Loucy (cell line): ENCODE measurements around the gene COA7.
"Not testable (repeated sequence)": the region's sequence is repeated elsewhere in the genome, so short reads cannot be mapped to it uniquely, and the experiment has no call there.

ENCODE experiments used
- EZH2phosphoT487 ChIP-seq: fragments of 200-600 bp; IDR thresholded peaks from 2 replicates; pipeline ENCODE4 v1.6.1; 2018; ENCODE audit warnings: antibody characterized with exemption, mild to moderate bottlenecking, moderate library complexity, borderline replicate concordance
- TF ChIP-seq, protein P1 (sequence below): fragments of 200-600 bp; sonication (generic); conservative IDR thresholded peaks from 2 replicates; pipeline ENCODE4 v1.5.1; 2014; ENCODE audit warnings: mild to moderate bottlenecking, antibody characterized with exemption, low read length

DNA sequence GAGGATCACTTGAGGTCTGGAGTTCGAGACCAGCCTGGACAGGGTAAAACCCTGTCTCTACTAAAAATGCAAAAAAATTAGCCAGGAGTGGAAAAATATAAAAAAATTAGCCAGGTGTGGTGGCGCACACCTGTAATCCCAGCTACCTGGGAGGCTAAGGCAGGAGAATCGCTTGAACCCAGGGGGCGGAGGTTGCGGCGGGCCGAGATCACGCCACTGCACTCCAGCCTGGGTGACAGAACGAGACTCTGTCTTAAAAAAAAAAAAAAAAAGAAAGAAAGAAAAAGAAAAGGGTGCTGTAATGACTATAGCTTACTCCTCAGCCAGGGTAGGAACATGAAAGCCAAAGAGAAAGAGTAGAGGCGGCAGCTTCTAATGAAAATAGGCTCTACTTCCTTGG, 4.8 kb downstream of the COA7 start:
- TF ChIP-seq, protein P1, sequence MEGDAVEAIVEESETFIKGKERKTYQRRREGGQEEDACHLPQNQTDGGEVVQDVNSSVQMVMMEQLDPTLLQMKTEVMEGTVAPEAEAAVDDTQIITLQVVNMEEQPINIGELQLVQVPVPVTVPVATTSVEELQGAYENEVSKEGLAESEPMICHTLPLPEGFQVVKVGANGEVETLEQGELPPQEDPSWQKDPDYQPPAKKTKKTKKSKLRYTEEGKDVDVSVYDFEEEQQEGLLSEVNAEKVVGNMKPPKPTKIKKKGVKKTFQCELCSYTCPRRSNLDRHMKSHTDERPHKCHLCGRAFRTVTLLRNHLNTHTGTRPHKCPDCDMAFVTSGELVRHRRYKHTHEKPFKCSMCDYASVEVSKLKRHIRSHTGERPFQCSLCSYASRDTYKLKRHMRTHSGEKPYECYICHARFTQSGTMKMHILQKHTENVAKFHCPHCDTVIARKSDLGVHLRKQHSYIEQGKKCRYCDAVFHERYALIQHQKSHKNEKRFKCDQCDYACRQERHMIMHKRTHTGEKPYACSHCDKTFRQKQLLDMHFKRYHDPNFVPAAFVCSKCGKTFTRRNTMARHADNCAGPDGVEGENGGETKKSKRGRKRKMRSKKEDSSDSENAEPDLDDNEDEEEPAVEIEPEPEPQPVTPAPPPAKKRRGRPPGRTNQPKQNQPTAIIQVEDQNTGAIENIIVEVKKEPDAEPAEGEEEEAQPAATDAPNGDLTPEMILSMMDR: not testable (repeated sequence)
- not testable (repeated sequence) for TF ChIP-seq EZH2phosphoT487
